Colonic mucosa (tissue), 4 donors: ENCODE data around the gene SYK. TPM values are rescaled to one million over a fixed set of nuclear protein-coding genes. Genes with fewer than 3 reads are reported as not detected.

ENCODE experiments used
- DNase-seq: peaks from one replicate; pipeline ENCODE4 v3.0.0-alpha.2; 2020
- H3K27ac ChIP-seq: fragments of 200-600 bp; one replicate; pipeline ENCODE4 v1.8.0; 2021
- H3K27me3 ChIP-seq: fragments of 200-600 bp; one replicate; pipeline ENCODE4 v1.8.0; 2021
- H3K36me3 ChIP-seq: fragments of 200-600 bp; one replicate; pipeline ENCODE4 v1.8.0; 2021
- H3K4me1 ChIP-seq: fragments of 200-600 bp; one replicate; pipeline ENCODE4 v1.8.0; 2021; ENCODE audit warnings: mild to moderate bottlenecking
- H3K4me3 ChIP-seq: fragments of 200-600 bp; one replicate; pipeline ENCODE4 v1.8.0; 2021
- H3K9ac ChIP-seq, 2 donors: one replicate each; pipeline ENCODE4 v1.7.0; 2013; ENCODE audit warnings: control low read depth in 2 of 2, low read depth in 2 of 2, low read length in 2 of 2
- H3K9me3 ChIP-seq: fragments of 200-600 bp; one replicate; pipeline ENCODE4 v1.8.0; 2021
- intact Hi-C: fragments of 100-400 bp; cut with DNase I; formaldehyde crosslinking; loops from one replicate; pipeline ENCODE4 v1.14.1; 2022
- total RNA-seq, 2 donors: library from RNA; stranded (reverse); fragmentation: NEBNext Ultra II Directional in 1 of 2; extraction: Animal tissue kit (Norgen Biotek cat#: 25700) in 1 of 2; gene quantifications; one replicate each; pipeline ENCODE4 v1.2.1, GENCODE V29; 2021
- TF ChIP-seq, protein P1 (sequence below): fragments of 200-600 bp; IDR thresholded peaks from one replicate; pipeline ENCODE4 v1.8.0; 2022; ENCODE audit warnings: antibody characterized with exemption, mild to moderate bottlenecking
- donor health status: healthy.
- donor health status: DM: no; HTN: no; CAD: no.
- donor health status: DM: no; HTN: no; CAD: no.

The SYK gene
- total RNA-seq, 2 donors from 2014 or later, result 58.1 to 92.6 TPM

GRCh38 chr9:90926936-90927335, 125.3 kb downstream of the SYK start:
- Histone ChIP-seq H3K4me1 (no peaks in the 10 kb centered on the region), H3K4me3 (no peak overlapping the region), H3K36me3 (no peaks in the 10 kb centered on the region), H3K9me3 (no peaks in the 10 kb centered on the region), H3K9ac (no peak overlapping the region), H3K27me3 (no peaks in the 10 kb centered on the region), H3K27ac (no peak overlapping the region)
- TF ChIP-seq, protein P1, sequence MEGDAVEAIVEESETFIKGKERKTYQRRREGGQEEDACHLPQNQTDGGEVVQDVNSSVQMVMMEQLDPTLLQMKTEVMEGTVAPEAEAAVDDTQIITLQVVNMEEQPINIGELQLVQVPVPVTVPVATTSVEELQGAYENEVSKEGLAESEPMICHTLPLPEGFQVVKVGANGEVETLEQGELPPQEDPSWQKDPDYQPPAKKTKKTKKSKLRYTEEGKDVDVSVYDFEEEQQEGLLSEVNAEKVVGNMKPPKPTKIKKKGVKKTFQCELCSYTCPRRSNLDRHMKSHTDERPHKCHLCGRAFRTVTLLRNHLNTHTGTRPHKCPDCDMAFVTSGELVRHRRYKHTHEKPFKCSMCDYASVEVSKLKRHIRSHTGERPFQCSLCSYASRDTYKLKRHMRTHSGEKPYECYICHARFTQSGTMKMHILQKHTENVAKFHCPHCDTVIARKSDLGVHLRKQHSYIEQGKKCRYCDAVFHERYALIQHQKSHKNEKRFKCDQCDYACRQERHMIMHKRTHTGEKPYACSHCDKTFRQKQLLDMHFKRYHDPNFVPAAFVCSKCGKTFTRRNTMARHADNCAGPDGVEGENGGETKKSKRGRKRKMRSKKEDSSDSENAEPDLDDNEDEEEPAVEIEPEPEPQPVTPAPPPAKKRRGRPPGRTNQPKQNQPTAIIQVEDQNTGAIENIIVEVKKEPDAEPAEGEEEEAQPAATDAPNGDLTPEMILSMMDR, result no peak
- DNase-seq, result no peak
- intact Hi-C loops, result no loop called here

GRCh38 chr9:90927496-90927895, 125.9 kb downstream of the SYK start:
- H3K36me3 ChIP-seq, result no peaks in the 10 kb centered on the region
- no peaks in the 10 kb centered on the region for H3K9me3 ChIP-seq
- no peak overlapping the region for H3K4me3 ChIP-seq
- DNase-seq, result no peak
- no peak overlapping the region for H3K27ac ChIP-seq
- no peaks in the 10 kb centered on the region for H3K4me1 ChIP-seq
- no peaks in the 10 kb centered on the region for H3K27me3 ChIP-seq
- no peak overlapping the region for H3K9ac ChIP-seq
- intact Hi-C loops, result no loop called here
- TF ChIP-seq, protein P1, result no peak

DNA sequence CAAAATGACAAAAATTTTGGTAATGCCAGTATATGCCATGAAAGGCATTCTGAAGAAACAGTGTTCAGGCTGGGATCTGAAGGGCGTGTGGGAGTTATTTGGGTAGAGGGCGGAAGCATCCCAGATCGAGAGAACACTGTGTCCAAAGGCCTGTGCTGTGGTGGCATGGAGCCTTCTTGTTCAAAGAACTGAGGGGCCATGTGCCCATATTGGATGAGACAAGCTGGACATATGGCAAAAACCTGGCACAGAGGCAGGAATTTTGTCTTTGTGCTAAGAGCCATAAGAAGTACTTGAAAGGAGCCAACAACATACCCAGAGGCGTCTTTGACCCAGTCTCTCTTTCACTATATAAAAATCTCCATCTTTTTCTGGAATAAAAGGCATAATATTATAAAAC, 128.0 kb downstream of the SYK start:
- Histone ChIP-seq H3K4me1 (no peaks in the 10 kb centered on the region), H3K27ac (no peak overlapping the region), H3K27me3 (no peaks in the 10 kb centered on the region), H3K9ac (no peak overlapping the region), H3K4me3 (no peak overlapping the region), H3K9me3 (no peaks in the 10 kb centered on the region), H3K36me3 (no peaks in the 10 kb centered on the region)
- intact Hi-C loops, result no loop called here
- TF ChIP-seq, protein P1, result no peak
- DNase-seq, result no peak

DNA sequence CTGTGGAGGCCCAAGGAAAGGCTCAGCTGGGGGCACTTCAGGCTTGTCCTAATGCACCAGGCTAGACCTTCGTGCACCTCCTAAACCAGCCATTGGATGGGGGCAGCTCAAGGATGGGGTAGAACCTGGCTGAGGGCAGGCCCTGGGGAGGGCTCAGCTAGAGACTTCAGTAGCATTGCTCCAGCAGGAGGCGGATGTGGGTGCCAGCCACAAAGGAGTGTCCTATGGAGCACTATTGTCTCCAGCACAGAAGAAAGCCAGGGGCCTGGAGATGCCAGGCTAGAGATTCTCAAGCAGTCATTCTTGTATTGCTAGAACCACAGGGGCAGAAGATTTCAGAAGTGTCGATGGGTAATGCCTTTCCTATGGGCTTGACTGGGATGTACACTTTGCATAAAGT, 131.8 kb downstream of the SYK start:
- Histone ChIP-seq H3K36me3 (no peaks in the 10 kb centered on the region), H3K4me3 (no peak overlapping the region), H3K9me3 (no peaks in the 10 kb centered on the region), H3K4me1 (no peaks in the 10 kb centered on the region), H3K27ac (no peak overlapping the region), H3K9ac (no peak overlapping the region), H3K27me3 (no peaks in the 10 kb centered on the region)
- no peak for DNase-seq
- intact Hi-C loops, result no loop called here
- TF ChIP-seq, protein P1, result no peak

GRCh38 chr9:90939351-90939750, 137.7 kb downstream of the SYK start:
- no peaks in the 10 kb centered on the region for H3K4me1 ChIP-seq
- no peak overlapping the region for H3K27ac ChIP-seq
- no peaks in the 10 kb centered on the region for H3K9me3 ChIP-seq
- H3K36me3 ChIP-seq, result no peaks in the 10 kb centered on the region
- DNase-seq, result no peak
- no peak overlapping the region for H3K4me3 ChIP-seq
- H3K9ac ChIP-seq, result no peak overlapping the region
- no peaks in the 10 kb centered on the region for H3K27me3 ChIP-seq
- TF ChIP-seq, protein P1, result no peak
- intact Hi-C loops, result no loop called here

DNA sequence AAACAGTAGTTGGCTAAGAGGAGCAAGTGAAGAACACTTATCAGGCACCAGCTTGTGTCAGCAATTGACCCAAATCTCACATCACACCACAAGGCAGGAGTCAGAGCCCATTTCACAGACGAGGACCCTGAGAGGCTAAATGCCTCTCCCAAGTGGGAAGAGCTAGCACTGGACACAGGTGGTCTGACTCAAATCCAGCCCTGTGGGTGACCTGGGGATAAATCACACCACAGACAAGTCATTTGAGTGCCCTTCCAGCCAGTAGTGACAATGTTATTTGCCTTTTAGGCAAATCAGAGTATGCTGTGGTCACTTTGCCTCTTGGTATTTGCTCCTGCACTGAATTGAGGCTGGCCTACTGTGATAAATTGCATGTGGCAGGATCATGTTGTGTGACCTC, 138.7 kb downstream of the SYK start:
- no peak overlapping the region for H3K27ac ChIP-seq
- intact Hi-C loops, result no loop called here
- H3K4me1 ChIP-seq, result no peaks in the 10 kb centered on the region
- no peaks in the 10 kb centered on the region for H3K36me3 ChIP-seq
- H3K9ac ChIP-seq, result no peak overlapping the region
- TF ChIP-seq, protein P1, result no peak
- no peak for DNase-seq
- no peaks in the 10 kb centered on the region for H3K27me3 ChIP-seq
- no peaks in the 10 kb centered on the region for H3K9me3 ChIP-seq
- no peak overlapping the region for H3K4me3 ChIP-seq
